ENCODE measurements around the gene OR5AP2.
"Not testable (repeated sequence)": the region's sequence is repeated elsewhere in the genome, so short reads cannot be mapped to it uniquely, and the experiment has no call there.

The OR5AP2 gene

DNA sequence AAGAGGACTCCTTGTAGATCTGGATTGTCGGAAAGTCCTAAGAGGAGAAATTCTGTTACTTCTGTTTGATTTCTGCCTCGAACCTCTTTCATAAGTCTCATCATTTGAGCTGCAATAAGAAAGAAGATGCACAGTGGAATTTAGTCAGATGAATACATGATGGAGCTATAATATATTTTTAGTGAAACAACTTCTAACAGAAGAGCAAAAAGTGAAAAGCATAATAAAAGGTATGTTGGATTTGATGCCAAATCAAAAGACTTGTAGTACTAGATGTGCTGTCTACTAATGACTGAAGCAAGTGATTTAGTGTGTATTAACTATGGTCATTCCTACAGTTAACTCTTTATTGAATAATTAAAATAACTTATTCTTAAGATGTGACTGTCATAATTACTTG lies at the start of gene OR5AP2:
OR5AP2 (minus strand) TSS at position 101 of the 400 bp plus-strand sequence; CDS start at position 101, 0 bp downstream.
- FAIRE-seq: no peak

DNA sequence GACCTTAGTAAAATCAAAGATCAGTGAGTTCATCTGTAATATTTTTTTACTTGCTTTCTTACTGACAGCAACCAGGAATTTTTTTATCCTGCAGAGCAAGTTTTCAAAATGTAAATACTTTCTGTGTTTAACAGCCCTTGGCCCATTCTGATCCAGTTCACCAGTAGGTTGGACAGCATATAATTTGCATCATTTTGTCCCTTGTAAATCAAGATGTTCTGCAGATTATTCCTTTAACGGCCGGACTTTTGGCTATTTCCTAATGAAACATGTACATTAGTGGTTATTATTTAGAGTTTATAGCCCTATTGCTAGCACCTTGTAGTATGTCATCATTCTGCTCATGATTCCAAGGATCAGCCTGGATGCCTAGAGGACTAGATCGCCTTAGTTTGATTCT lies 48.9 kb upstream of the OR5AP2 start:
- FAIRE-seq: not testable (repeated sequence)

DNA sequence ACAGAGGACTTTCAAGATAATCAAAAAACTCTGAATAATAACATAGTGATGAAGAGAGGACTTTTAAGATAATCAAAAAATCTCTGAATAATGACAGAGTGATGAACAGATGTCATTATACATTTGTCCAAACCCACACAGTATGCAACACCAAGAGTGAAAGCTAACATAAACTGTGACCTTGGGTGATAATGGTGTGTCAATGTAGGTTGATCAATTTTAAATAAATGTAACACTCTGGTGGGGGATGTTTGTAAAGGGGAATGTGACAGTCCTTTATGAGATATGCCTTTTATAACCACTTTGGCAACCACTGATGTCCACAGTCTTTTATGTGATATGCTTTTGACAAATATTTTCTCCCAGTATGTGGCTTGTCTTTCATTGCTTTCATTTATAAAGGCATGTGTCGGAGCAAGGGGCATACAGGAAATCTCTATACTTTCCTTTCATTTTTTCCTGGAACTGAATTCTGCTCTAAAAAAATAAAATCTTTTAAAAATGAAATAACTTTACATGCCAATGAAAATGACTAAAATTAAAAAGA lies 46.4 kb upstream of the OR5AP2 start:
- FAIRE-seq: no peak

- FAIRE-seq: no peak
Observed at GRCh38 chr11:56670984-56671383, 28.7 kb upstream of the OR5AP2 start.

DNA sequence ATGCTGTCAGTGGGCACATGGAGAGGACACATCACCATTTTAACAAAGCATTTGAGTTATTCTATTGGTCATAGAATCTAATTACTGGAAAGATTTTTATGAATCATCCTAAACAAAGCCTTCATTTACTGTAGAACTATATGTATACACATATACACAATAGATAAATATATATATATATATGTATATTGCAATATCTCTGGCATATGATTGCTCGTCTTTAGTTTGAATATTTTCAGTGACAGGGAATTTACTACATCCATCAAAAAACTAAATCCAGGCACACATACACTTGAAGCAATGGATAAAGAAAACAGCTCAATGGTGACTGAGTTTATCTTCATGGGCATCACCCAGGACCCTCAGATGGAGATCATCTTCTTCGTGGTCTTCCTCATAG lies 21.1 kb upstream of the OR5AP2 start, which contains the start of gene OR5AR1:
OR5AR1 (plus strand) TSS at position 301 of the 400 bp plus-strand sequence; CDS start at position 301, 0 bp downstream.
- FAIRE-seq: no peak

DNA sequence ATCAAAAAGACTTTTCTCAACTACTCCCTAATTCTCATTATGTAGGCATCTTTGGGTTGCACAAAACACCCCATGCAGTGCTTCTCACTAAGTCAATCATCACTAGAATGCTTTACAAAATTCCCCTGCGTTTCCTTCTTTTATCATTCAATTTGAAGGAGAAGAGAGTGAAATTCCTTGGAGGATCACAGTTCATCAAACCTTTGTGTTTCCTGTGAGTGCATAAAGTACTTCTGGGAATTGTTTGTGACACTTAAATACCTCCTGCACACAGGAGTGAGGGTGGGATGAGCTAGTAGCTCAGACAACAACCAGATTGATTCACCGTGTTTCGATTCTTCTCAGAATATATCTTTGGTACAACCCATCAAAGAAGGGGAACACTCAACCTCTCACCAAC lies 17.5 kb upstream of the OR5AP2 start:
- no peak for FAIRE-seq

- no peak for FAIRE-seq
Observed at GRCh38 chr11:56637500-56637899, 4.7 kb downstream of the OR5AP2 start.

DNA sequence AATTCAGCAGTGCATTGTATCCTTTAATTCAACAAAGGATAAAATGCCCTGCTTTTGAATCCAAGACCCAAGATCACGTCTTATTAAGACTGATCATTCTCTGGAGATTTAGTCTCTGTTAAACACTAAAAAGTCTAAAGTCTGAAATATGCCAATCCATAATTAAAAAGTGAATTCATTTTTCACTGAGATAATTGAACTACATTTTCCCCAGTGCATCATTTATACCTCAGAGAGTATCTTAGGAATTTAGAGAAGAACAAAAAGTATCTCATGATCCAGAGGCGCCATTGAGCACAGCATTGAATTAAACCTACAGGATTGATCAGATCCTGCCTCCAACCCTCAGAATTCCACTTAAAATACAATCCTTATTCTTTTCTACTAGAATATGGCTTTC lies 5.4 kb downstream of the OR5AP2 start:
- FAIRE-seq: no peak

DNA sequence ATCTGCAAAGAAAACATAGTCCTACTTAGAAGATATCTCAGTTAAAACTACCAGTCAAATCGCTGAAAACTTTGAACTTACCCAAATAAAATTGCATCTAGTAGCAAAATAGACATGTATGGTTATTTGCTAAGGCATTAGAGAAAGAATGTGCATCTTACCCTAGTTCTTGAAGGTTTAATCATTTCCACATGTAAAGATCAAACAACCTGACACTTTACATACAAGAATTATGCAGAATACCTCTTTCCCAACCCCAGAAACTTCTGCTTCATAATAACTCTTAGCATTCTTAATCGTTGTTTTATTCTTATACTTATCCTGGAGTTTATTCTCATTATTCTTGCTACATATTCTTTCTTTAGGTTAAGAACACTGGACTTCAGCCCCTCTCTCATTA lies 9.9 kb downstream of the OR5AP2 start:
- no peak for FAIRE-seq

DNA sequence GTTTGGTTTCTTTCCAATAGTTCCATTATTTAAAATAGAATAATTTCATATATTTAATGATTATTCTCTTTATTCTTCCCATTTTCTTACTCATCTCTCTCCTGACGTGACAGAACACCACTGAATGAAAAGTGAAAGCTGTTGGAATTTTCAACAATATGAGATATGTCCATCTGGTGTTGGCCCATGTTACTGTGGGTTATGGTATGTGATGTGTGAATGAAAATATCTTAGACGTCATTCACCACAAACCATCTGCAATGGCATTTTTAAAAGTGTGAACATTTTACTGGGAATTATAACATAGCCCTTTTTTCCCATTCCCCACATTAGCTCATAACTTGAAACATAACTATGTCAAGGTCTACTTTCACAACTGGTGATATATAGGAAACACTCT lies 16.3 kb downstream of the OR5AP2 start:
- no peak for FAIRE-seq

DNA sequence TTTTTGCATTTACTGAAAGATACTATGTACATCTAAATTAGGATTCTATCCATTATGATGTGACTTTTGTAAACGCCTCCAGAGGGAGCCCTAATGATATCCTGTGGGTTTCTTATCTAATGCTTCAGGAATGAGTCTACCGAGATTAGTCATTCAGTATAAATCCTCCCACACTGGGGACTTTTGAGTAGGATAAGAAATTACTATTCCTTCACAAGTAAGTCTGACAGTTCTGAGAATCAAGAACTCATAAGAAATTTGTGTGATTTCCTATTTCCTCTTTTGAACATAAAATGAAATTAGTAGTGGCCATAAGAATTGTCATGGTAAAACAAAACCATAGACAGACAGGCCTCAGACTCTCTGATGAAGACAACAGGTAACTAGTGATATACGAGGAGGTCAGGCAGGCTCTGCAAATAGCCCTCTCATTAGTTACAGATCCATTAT lies 17.6 kb downstream of the OR5AP2 start:
- FAIRE-seq: no peak

DNA sequence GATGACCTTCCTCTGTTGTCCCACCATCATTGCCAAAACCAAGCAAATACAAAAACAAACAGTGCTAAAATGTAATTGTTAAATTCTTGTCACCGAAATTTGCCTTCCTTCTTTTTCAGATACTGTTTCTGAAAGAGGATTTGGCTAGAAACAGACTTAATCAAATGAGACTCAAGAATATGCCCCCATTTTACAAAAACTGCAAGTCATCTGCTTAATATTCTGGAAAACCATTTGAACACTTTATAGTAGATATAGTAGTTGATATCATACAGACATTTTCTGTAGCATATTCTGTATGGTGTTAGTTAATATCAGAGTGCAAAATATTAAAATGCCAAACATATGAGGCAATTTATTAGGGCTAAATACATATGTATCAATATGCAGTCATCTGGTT lies 31.1 kb downstream of the OR5AP2 start:
- no peak for FAIRE-seq

- FAIRE-seq: not testable (repeated sequence)
Observed at GRCh38 chr11:56592088-56592717, 50.0 kb downstream of the OR5AP2 start.

All from G401.6 (cell line).